CD8-positive, alpha-beta memory T cell (primary cell): ENCODE measurements around the gene AIPL1. TPM values are rescaled to one million over a fixed set of nuclear protein-coding genes. Genes with fewer than 3 reads are reported as not detected.
A peak's percentile ranks its signal among the peaks of the same experiment; 100 is the strongest.

ENCODE experiments used
- CTCF ChIA-PET: fragments of 350-600 bp; sonication (Branson Sonifier 250); formaldehyde crosslinking; loops from one replicate; lab custom pipeline; 2021; ENCODE audit warnings: antibody characterized with exemption; lab: Charles Lee
- POLR2A ChIA-PET: fragments of 350-600 bp; sonication (Branson Sonifier 250); formaldehyde crosslinking; loops from one replicate; lab custom pipeline; 2021; ENCODE audit warnings: antibody characterized with exemption; lab: Charles Lee
- DNase-seq, 5 donors: peaks; one replicate each; pipeline versions ENCODE4 v3.0.0 to v3.0.0-alpha.2; 2020 to 2022; ENCODE audit warnings: mixed read lengths in 1 of 5
- H3K27ac ChIP-seq: one replicate; pipeline ENCODE4 v1.7.0; 2013; ENCODE audit warnings: low read depth, mild to moderate bottlenecking, low read length, moderate library complexity
- H3K27me3 ChIP-seq: 2 replicates; pipeline ENCODE4 v1.7.0; 2013; ENCODE audit warnings: low read length, mild to moderate bottlenecking; ENCODE audit not compliant: insufficient read depth, poor library complexity, severe bottlenecking
- H3K36me3 ChIP-seq: 2 replicates; pipeline ENCODE4 v1.7.0; 2013; ENCODE audit warnings: mild to moderate bottlenecking, low read length, moderate library complexity; ENCODE audit not compliant: insufficient read depth
- H3K4me1 ChIP-seq: 2 replicates; pipeline ENCODE4 v1.7.0; 2013; ENCODE audit warnings: mild to moderate bottlenecking, low read length, moderate library complexity; ENCODE audit not compliant: insufficient read depth
- H3K4me3 ChIP-seq: 2 replicates; pipeline ENCODE4 v1.7.0; 2013; ENCODE audit warnings: mild to moderate bottlenecking, low read length
- H3K9me3 ChIP-seq: 2 replicates; pipeline ENCODE4 v1.7.0; 2013; ENCODE audit warnings: mild to moderate bottlenecking, low read length
- H3K27ac Mint-ChIP-seq, 8 donors: one replicate each; pipeline ENCODE4 v1.8.0; 2020 to 2021; ENCODE audit warnings: mixed read lengths in 8 of 8, mild to moderate bottlenecking in 6 of 8, inconsistent platforms in 3 of 8, moderate library complexity in 3 of 8
- H3K27me3 Mint-ChIP-seq, 2 donors: one replicate each; pipeline ENCODE4 v1.8.0; 2020 to 2021; ENCODE audit warnings: mixed read lengths in 2 of 2, mild to moderate bottlenecking in 1 of 2, moderate library complexity in 1 of 2
- H3K36me3 Mint-ChIP-seq, 3 donors: one replicate each; pipeline ENCODE4 v1.8.0; 2020 to 2021; ENCODE audit warnings: mixed read lengths in 3 of 3, inconsistent platforms in 1 of 3, mild to moderate bottlenecking in 1 of 3
- H3K4me1 Mint-ChIP-seq, 3 donors: one replicate each; pipeline ENCODE4 v1.8.0; 2020 to 2021; ENCODE audit warnings: mixed read lengths in 3 of 3, inconsistent platforms in 1 of 3, mild to moderate bottlenecking in 1 of 3
- H3K4me3 Mint-ChIP-seq, 7 donors: one replicate each; pipeline ENCODE4 v1.8.0; 2020 to 2021; ENCODE audit warnings: mixed read lengths in 7 of 7, mild to moderate bottlenecking in 6 of 7, moderate library complexity in 4 of 7, inconsistent platforms in 2 of 7
- H3K9me3 Mint-ChIP-seq, 5 donors: one replicate each; pipeline ENCODE4 v1.8.0; 2020 to 2022; ENCODE audit warnings: mixed read lengths in 5 of 5, mild to moderate bottlenecking in 3 of 5, moderate library complexity in 2 of 5, inconsistent platforms in 1 of 5
- polyA plus RNA-seq: library from polyadenylated mRNA; unstranded; fragments of 300-500 nt; fragmentation: Illumina TruSeq; gene quantifications from one replicate; pipeline ENCODE4 v1.2.3, GENCODE V29; 2021
- total RNA-seq, 2 experiments: library from RNA; stranded (reverse); gene quantifications; one replicate each; pipeline ENCODE4 v1.2.3, GENCODE V29; 2021

Gene AIPL1
- total and polyA plus RNA-seq, 3 experiments from 2014 or later, result not detected

- Histone ChIP-seq H3K4me1 (no peaks in the 10 kb centered on the region), H3K9me3 (no peaks in the 10 kb centered on the region), H3K36me3 (no peaks in the 10 kb centered on the region), H3K27me3 (no peaks in the 10 kb centered on the region), H3K27ac (no peak overlapping the region), H3K4me3 (no peak overlapping the region)
- Mint-ChIP-seq H3K4me3 (no peak overlapping the region), H3K4me1 (no peaks in the 10 kb centered on the region), H3K27ac (no peak overlapping the region), H3K27me3 (peaks cover 5 to 35% of the 10 kb centered on the region in 2 donors), H3K9me3 (no peaks in the 10 kb centered on the region), H3K36me3 (no peaks in the 10 kb centered on the region)
- ChIA-PET POLR2A (no interaction called here), CTCF (no interaction called here)
- no peak for DNase-seq
Observed at GRCh38 chr17:6415616-6416015, 19.3 kb downstream of the AIPL1 start.

- Mint-ChIP-seq H3K27ac (no peak overlapping the region), H3K4me1 (no peaks in the 10 kb centered on the region), H3K4me3 (no peak overlapping the region), H3K36me3 (no peaks in the 10 kb centered on the region), H3K9me3 (no peaks in the 10 kb centered on the region), H3K27me3 (peaks cover 9 to 30% of the 10 kb centered on the region in 2 donors)
- no peak for DNase-seq
- ChIA-PET POLR2A (no interaction called here), CTCF (no interaction called here)
- H3K27ac ChIP-seq, result no peak overlapping the region
- no peaks in the 10 kb centered on the region for H3K9me3 ChIP-seq
- H3K4me1 ChIP-seq, result no peaks in the 10 kb centered on the region
- no peaks in the 10 kb centered on the region for H3K27me3 ChIP-seq
- no peaks in the 10 kb centered on the region for H3K36me3 ChIP-seq
- H3K4me3 ChIP-seq, result no peak overlapping the region
Observed at GRCh38 chr17:6413065-6413464, 21.9 kb downstream of the AIPL1 start.

- Mint-ChIP-seq H3K4me3 (no peak overlapping the region), H3K36me3 (no peaks in the 10 kb centered on the region), H3K27me3 (peaks cover 17 to 48% of the 10 kb centered on the region in 2 donors), H3K4me1 (no peaks in the 10 kb centered on the region), H3K27ac (no peak overlapping the region), H3K9me3 (no peaks in the 10 kb centered on the region)
- Histone ChIP-seq H3K27ac (no peak overlapping the region), H3K4me3 (no peak overlapping the region), H3K36me3 (no peaks in the 10 kb centered on the region), H3K9me3 (no peaks in the 10 kb centered on the region), H3K27me3 (no peaks in the 10 kb centered on the region), H3K4me1 (no peaks in the 10 kb centered on the region)
- ChIA-PET CTCF (no interaction called here), POLR2A (no interaction called here)
- DNase-seq, result no peak
Observed at GRCh38 chr17:6408735-6409134, 26.2 kb downstream of the AIPL1 start.

GRCh38 chr17:6408276-6408675 is 26.6 kb downstream of the AIPL1 start:
- H3K27me3 ChIP-seq, result no peaks in the 10 kb centered on the region
- no peaks in the 10 kb centered on the region for H3K4me1 ChIP-seq
- Mint-ChIP-seq H3K36me3 (no peaks in the 10 kb centered on the region), H3K9me3 (no peaks in the 10 kb centered on the region), H3K27me3 (peaks cover 20 to 50% of the 10 kb centered on the region in 2 donors), H3K27ac (peak overlapping the region in 1 of 8 donors; percentile 9), H3K4me3 (peak overlapping the region in 1 of 7 donors; percentile 78), H3K4me1 (no peaks in the 10 kb centered on the region)
- H3K27ac ChIP-seq, result no peak overlapping the region
- CTCF ChIA-PET, result no interaction called here
- DNase-seq, result no peak
- H3K9me3 ChIP-seq, result no peaks in the 10 kb centered on the region
- no peaks in the 10 kb centered on the region for H3K36me3 ChIP-seq
- POLR2A ChIA-PET, result no interaction called here
- no peak overlapping the region for H3K4me3 ChIP-seq

DNA sequence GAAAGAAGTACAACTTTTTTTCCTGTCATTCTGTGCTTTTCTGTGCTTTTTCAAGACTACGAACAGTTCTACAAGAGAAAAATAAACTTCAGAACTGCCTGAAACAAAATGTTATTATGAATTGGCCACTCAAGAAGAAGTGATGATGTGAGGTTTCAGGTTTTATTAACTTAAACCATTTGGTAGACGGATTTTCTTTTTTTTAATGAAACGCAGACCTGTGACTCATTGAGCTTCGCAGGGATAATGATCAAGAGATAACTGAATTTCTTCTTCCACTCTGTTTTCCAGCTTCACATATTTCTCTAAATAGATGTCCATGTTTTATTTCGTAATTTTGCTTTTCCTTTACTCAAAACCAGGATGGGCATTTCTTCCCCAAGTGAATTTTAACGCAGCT is 32.7 kb downstream of the AIPL1 start:
- H3K4me3 ChIP-seq, result no peak overlapping the region
- H3K27me3 ChIP-seq, result no peaks in the 10 kb centered on the region
- no peaks in the 10 kb centered on the region for H3K9me3 ChIP-seq
- peaks cover 15 to 45% of the 10 kb centered on the region in 2 donors for H3K27me3 Mint-ChIP-seq
- no peaks in the 10 kb centered on the region for H3K4me1 Mint-ChIP-seq
- H3K27ac ChIP-seq, result no peak overlapping the region
- H3K4me1 ChIP-seq, result no peaks in the 10 kb centered on the region
- ChIA-PET POLR2A (no interaction called here), CTCF (no interaction called here)
- no peaks in the 10 kb centered on the region for H3K36me3 ChIP-seq
- peaks cover 0 to 6% (median 0%) of the 10 kb centered on the region in 5 donors for H3K9me3 Mint-ChIP-seq
- no peaks in the 10 kb centered on the region for H3K36me3 Mint-ChIP-seq
- H3K27ac Mint-ChIP-seq, result no peak overlapping the region
- H3K4me3 Mint-ChIP-seq, result no peak overlapping the region
- no peak for DNase-seq

GRCh38 chr17:6398955-6399354 is 36.0 kb downstream of the AIPL1 start:
- Histone ChIP-seq H3K36me3 (no peaks in the 10 kb centered on the region), H3K4me3 (no peak overlapping the region), H3K4me1 (no peaks in the 10 kb centered on the region), H3K27ac (no peak overlapping the region), H3K27me3 (no peaks in the 10 kb centered on the region), H3K9me3 (no peaks in the 10 kb centered on the region)
- ChIA-PET POLR2A (no interaction called here), CTCF (no interaction called here)
- H3K36me3 Mint-ChIP-seq, result no peaks in the 10 kb centered on the region
- peaks cover 0 to 7% (median 1%) of the 10 kb centered on the region in 5 donors for H3K9me3 Mint-ChIP-seq
- no peak overlapping the region for H3K4me3 Mint-ChIP-seq
- DNase-seq, result no peak
- H3K27me3 Mint-ChIP-seq, result peaks cover 20 to 39% of the 10 kb centered on the region in 2 donors
- H3K4me1 Mint-ChIP-seq, result no peaks in the 10 kb centered on the region
- no peak overlapping the region for H3K27ac Mint-ChIP-seq

DNA sequence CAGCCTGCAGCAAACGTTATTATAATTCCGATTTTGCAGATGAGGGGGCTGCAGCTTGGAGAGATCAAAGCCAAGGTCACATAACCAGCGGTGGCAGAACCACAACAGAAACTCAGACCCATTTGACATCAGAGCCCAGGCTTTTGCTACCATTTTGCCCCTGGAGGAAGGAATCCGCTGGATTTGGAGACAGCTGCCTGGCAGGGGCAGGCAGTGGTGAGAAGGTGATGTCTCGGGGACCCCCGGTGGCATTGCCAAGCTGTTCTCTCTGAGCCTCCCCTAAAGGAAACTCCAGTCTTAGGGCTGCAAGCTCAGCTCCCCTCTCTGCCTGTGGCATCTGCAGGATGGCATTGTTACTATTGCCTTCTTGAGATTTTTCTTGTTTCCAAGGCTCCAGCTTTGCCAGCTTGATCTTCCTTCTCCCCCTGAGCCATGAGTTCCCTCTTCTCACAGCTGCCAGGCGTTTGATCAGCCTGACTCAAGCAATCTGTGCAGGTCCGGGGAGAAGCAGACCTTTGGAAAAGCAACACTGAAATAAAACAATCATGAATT is 40.8 kb downstream of the AIPL1 start:
- DNase-seq, result no peak
- Histone ChIP-seq H3K27me3 (no peaks in the 10 kb centered on the region), H3K4me3 (no peak overlapping the region), H3K9me3 (no peaks in the 10 kb centered on the region), H3K36me3 (no peaks in the 10 kb centered on the region), H3K4me1 (no peaks in the 10 kb centered on the region), H3K27ac (no peak overlapping the region)
- Mint-ChIP-seq H3K4me1 (no peaks in the 10 kb centered on the region), H3K4me3 (no peak overlapping the region), H3K27me3 (peaks cover 19 to 48% of the 10 kb centered on the region in 2 donors), H3K27ac (no peak overlapping the region), H3K9me3 (peaks cover 0 to 7% (median 1%) of the 10 kb centered on the region in 5 donors), H3K36me3 (no peaks in the 10 kb centered on the region)
- POLR2A ChIA-PET, result no interaction called here
- CTCF ChIA-PET, result no interaction called here

GRCh38 chr17:6393351-6393952 is 41.5 kb downstream of the AIPL1 start:
- no peaks in the 10 kb centered on the region for H3K4me1 ChIP-seq
- no peak overlapping the region for H3K27ac ChIP-seq
- Mint-ChIP-seq H3K36me3 (no peaks in the 10 kb centered on the region), H3K27ac (no peak overlapping the region), H3K4me3 (no peak overlapping the region), H3K9me3 (peaks cover 0 to 4% (median 1%) of the 10 kb centered on the region in 5 donors), H3K27me3 (peaks cover 19 to 45% of the 10 kb centered on the region in 2 donors), H3K4me1 (no peaks in the 10 kb centered on the region)
- no peaks in the 10 kb centered on the region for H3K27me3 ChIP-seq
- DNase-seq, result no peak
- CTCF ChIA-PET, result no interaction called here
- H3K36me3 ChIP-seq, result no peaks in the 10 kb centered on the region
- no peak overlapping the region for H3K4me3 ChIP-seq
- no peaks in the 10 kb centered on the region for H3K9me3 ChIP-seq
- POLR2A ChIA-PET, result no interaction called here
